ENCODE data around the gene POLR2F.
A peak's percentile ranks its signal among the peaks of the same experiment; 100 is the strongest.
"Not testable (repeated sequence)": the region's sequence is repeated elsewhere in the genome, so short reads cannot be mapped to it uniquely, and the experiment has no call there.

Gene POLR2F

GRCh38 chr22:37925767-37926166, 27.7 kb upstream of the POLR2F start:
- no peak for DNase-seq

- no peak for DNase-seq
Measured at GRCh38 chr22:37926358-37926757, 27.1 kb upstream of the POLR2F start.

GRCh38 chr22:37926771-37927636, 26.5 kb upstream of the POLR2F start:
- DNase-seq = no peak

- no peak for DNase-seq
Measured at GRCh38 chr22:37927637-37927936, 25.9 kb upstream of the POLR2F start.

- DNase-seq = no peak
Measured at GRCh38 chr22:37929390-37929789, 24.1 kb upstream of the POLR2F start.

GRCh38 chr22:37930270-37930951, 23.1 kb upstream of the POLR2F start:
- DNase-seq = no peak

GRCh38 chr22:37930952-37931440, 22.5 kb upstream of the POLR2F start:
- DNase-seq = no peak

GRCh38 chr22:37931893-37932389, 21.6 kb upstream of the POLR2F start:
- DNase-seq = peak; percentile 84

GRCh38 chr22:37932401-37932800, 21.1 kb upstream of the POLR2F start:
- DNase-seq = no peak

- peak; percentile 73 for DNase-seq
Measured at GRCh38 chr22:37932821-37933578, 20.5 kb upstream of the POLR2F start.

- DNase-seq = no peak
Measured at GRCh38 chr22:37933711-37934376, 19.7 kb upstream of the POLR2F start.

GRCh38 chr22:37940698-37941376, 12.7 kb upstream of the POLR2F start:
- DNase-seq = no peak

- no peak for DNase-seq
Measured at GRCh38 chr22:37942133-37942532, 11.4 kb upstream of the POLR2F start.

- DNase-seq = peak; percentile 52
Measured at GRCh38 chr22:37943136-37943824, 10.2 kb upstream of the POLR2F start.

- DNase-seq = no peak
Measured at GRCh38 chr22:37943825-37944198, 9.7 kb upstream of the POLR2F start.

- DNase-seq = not testable (repeated sequence)
Measured at GRCh38 chr22:37944423-37944822, 9.1 kb upstream of the POLR2F start.

- not testable (repeated sequence) for DNase-seq
Measured at GRCh38 chr22:37947142-37947795, 6.2 kb upstream of the POLR2F start.

- no peak for DNase-seq
Measured at GRCh38 chr22:37951305-37951704, 2.2 kb upstream of the POLR2F start.

GRCh38 chr22:37952629-37953028, 870 bp upstream of the POLR2F start:
- not testable (repeated sequence) for DNase-seq

- DNase-seq = no peak
Measured at GRCh38 chr22:37953062-37953436, 450 bp upstream of the POLR2F start.

- DNase-seq = no peak
Measured at GRCh38 chr22:37954686-37955085, 1.2 kb downstream of the POLR2F start.
